Activated T-cell treated with anti-CD3 and anti-CD28 coated beads, Interleukin-2, amount 50 U/mL, for 72 hours (primary cell): ENCODE results near the gene GABPB2. TPM values are rescaled to one million over a fixed set of nuclear protein-coding genes. Genes with fewer than 3 reads are reported as not detected.

Experiments used
- ATAC-seq, 2 donors: fragments of 150-1000 bp; cut with Tn5 transposase; replicated peaks in 1 of 2; 2 replicates each; pipeline ENCODE4 v1.10.0; 2021; ENCODE audit warnings: moderate library complexity in 2 of 2, mild to moderate bottlenecking in 1 of 2
- DNase-seq, 2 donors: peaks; one replicate each; pipeline ENCODE4 v3.0.0; 2021 to 2022; ENCODE audit warnings: mixed read lengths in 1 of 2
- H3K27ac Mint-ChIP-seq: one replicate; pipeline ENCODE4 v1.8.0; 2022; ENCODE audit warnings: mild to moderate bottlenecking, moderate library complexity, mixed read lengths
- H3K27me3 Mint-ChIP-seq: one replicate; pipeline ENCODE4 v1.8.0; 2022; ENCODE audit warnings: low read depth, mixed read lengths
- H3K36me3 Mint-ChIP-seq, 2 donors: one replicate each; pipeline ENCODE4 v1.8.0; 2022; ENCODE audit warnings: mixed read lengths in 2 of 2, mild to moderate bottlenecking in 1 of 2; ENCODE audit not compliant: insufficient read depth in 2 of 2
- H3K4me1 Mint-ChIP-seq: one replicate; pipeline ENCODE4 v1.8.0; 2022; ENCODE audit warnings: low read depth, mixed read lengths
- H3K4me3 Mint-ChIP-seq, 2 donors: one replicate each; pipeline ENCODE4 v1.8.0; 2022; ENCODE audit warnings: mild to moderate bottlenecking in 2 of 2, mixed read lengths in 2 of 2, moderate library complexity in 2 of 2
- H3K9me3 Mint-ChIP-seq, 2 donors: one replicate each; pipeline ENCODE4 v1.8.0; 2022; ENCODE audit warnings: mixed read lengths in 2 of 2
- total RNA-seq, 2 donors: library from RNA; stranded (reverse); gene quantifications; one replicate each; pipeline ENCODE4 v1.2.3, GENCODE V29; 2022

Gene GABPB2
- total RNA-seq, 2 donors from 2014 or later, result 22.7 to 29.1 TPM

GRCh38 chr1:151050051-151050688 is 20.4 kb upstream of the GABPB2 start:
- Mint-ChIP-seq H3K27me3 (no peaks in the 10 kb centered on the region), H3K27ac (peak overlapping the region; percentile 14), H3K4me3 (peak overlapping the region in 1 of 2 donors; percentile 46), H3K4me1 (peaks cover 31% of the 10 kb centered on the region), H3K9me3 (peaks cover 0 to 2% of the 10 kb centered on the region in 2 donors), H3K36me3 (peaks cover 9 to 21% of the 10 kb centered on the region in 2 donors)
- ATAC-seq (no peak), DNase-seq (no peak)

- peak overlapping the region; percentile 68 for H3K27ac Mint-ChIP-seq
- H3K27me3 Mint-ChIP-seq, result no peaks in the 10 kb centered on the region
- DNase-seq (no peak), ATAC-seq (no peak)
- peaks cover 42% of the 10 kb centered on the region for H3K4me1 Mint-ChIP-seq
- H3K36me3 Mint-ChIP-seq, result peaks cover 9 to 29% of the 10 kb centered on the region in 2 donors
- H3K9me3 Mint-ChIP-seq, result peaks cover 0 to 2% of the 10 kb centered on the region in 2 donors
- H3K4me3 Mint-ChIP-seq, result no peak overlapping the region
These were observed 19.1 kb upstream of the GABPB2 start for GRCh38 chr1:151051356-151052009.

- DNase-seq, result no peak
- Mint-ChIP-seq H3K4me1 (peaks cover 41% of the 10 kb centered on the region), H3K4me3 (peak overlapping the region; percentile 87 to 99), H3K27ac (peak overlapping the region; percentile 90), H3K9me3 (peaks cover 0 to 2% of the 10 kb centered on the region in 2 donors), H3K27me3 (no peaks in the 10 kb centered on the region), H3K36me3 (peaks cover 22 to 53% of the 10 kb centered on the region in 2 donors)
- ATAC-seq, result no peak
These were observed 15.5 kb upstream of the GABPB2 start for GRCh38 chr1:151054971-151055547.

GRCh38 chr1:151055581-151055980 is 15.0 kb upstream of the GABPB2 start:
- Mint-ChIP-seq H3K27me3 (no peaks in the 10 kb centered on the region), H3K36me3 (peaks cover 22 to 53% of the 10 kb centered on the region in 2 donors), H3K27ac (peak overlapping the region; percentile 90), H3K4me1 (peaks cover 46% of the 10 kb centered on the region), H3K4me3 (peak overlapping the region; percentile 87 to 99), H3K9me3 (peaks cover 0 to 2% of the 10 kb centered on the region in 2 donors)
- no peak for DNase-seq
- ATAC-seq, result no peak

GRCh38 chr1:151056149-151056548 is 14.4 kb upstream of the GABPB2 start:
- DNase-seq, result no peak
- no peak for ATAC-seq
- Mint-ChIP-seq H3K27me3 (no peaks in the 10 kb centered on the region), H3K36me3 (peaks cover 22 to 53% of the 10 kb centered on the region in 2 donors), H3K4me3 (peak overlapping the region; percentile 87 to 99), H3K4me1 (peaks cover 52% of the 10 kb centered on the region), H3K27ac (peak overlapping the region; percentile 90), H3K9me3 (peaks cover 0 to 2% of the 10 kb centered on the region in 2 donors)

- Mint-ChIP-seq H3K4me3 (peak overlapping the region; percentile 87 to 99), H3K9me3 (peaks cover 0 to 2% of the 10 kb centered on the region in 2 donors), H3K27ac (peak overlapping the region; percentile 90), H3K27me3 (no peaks in the 10 kb centered on the region), H3K4me1 (peaks cover 72% of the 10 kb centered on the region), H3K36me3 (peaks cover 19 to 44% of the 10 kb centered on the region in 2 donors)
- peak in 1 of 2 donors; percentile 0 for ATAC-seq
- peak in 1 of 2 donors; percentile 28 for DNase-seq
These were observed 11.9 kb upstream of the GABPB2 start for GRCh38 chr1:151058692-151059091.

GRCh38 chr1:151059109-151060006 is 11.2 kb upstream of the GABPB2 start, which contains the start of gene CDC42SE1:
CDC42SE1 (minus strand) TSS chr1:151059622; CDS start chr1:151055730, 3,892 bp downstream.
- ATAC-seq (peak; percentile 82 to 86), DNase-seq (peak; percentile 90 to 92)
- peaks cover 16 to 38% of the 10 kb centered on the region in 2 donors for H3K36me3 Mint-ChIP-seq
- no peaks in the 10 kb centered on the region for H3K9me3 Mint-ChIP-seq
- no peaks in the 10 kb centered on the region for H3K27me3 Mint-ChIP-seq
- peak within 1 kb of the TSS; percentile 87 to 99 for H3K4me3 Mint-ChIP-seq
- peaks cover 72% of the 10 kb centered on the region for H3K4me1 Mint-ChIP-seq
- H3K27ac Mint-ChIP-seq, result peak within 1 kb of the TSS; percentile 95

- peaks cover 13 to 32% of the 10 kb centered on the region in 2 donors for H3K36me3 Mint-ChIP-seq
- peaks cover 70% of the 10 kb centered on the region for H3K4me1 Mint-ChIP-seq
- H3K4me3 Mint-ChIP-seq, result peak within 1 kb of the TSS; percentile 87 to 99
- H3K27ac Mint-ChIP-seq, result peak within 1 kb of the TSS; percentile 95
- H3K27me3 Mint-ChIP-seq, result no peaks in the 10 kb centered on the region
- H3K9me3 Mint-ChIP-seq, result no peaks in the 10 kb centered on the region
- ATAC-seq (no peak), DNase-seq (peak in 1 of 2 donors; percentile 23)
These were observed 10.4 kb upstream of the GABPB2 start, which contains the start of gene MLLT11 for GRCh38 chr1:151060007-151060656. MLLT11 (plus strand) TSS chr1:151060397; CDS start chr1:151067225, 6,828 bp downstream.

GRCh38 chr1:151060657-151061421 is 9.7 kb upstream of the GABPB2 start:
- Mint-ChIP-seq H3K4me3 (peak overlapping the region; percentile 87 to 99), H3K27me3 (no peaks in the 10 kb centered on the region), H3K36me3 (peaks cover 12 to 30% of the 10 kb centered on the region in 2 donors), H3K9me3 (no peaks in the 10 kb centered on the region), H3K4me1 (peaks cover 63% of the 10 kb centered on the region), H3K27ac (peak overlapping the region; percentile 95)
- ATAC-seq (no peak), DNase-seq (no peak)

GRCh38 chr1:151061704-151062103 is 8.9 kb upstream of the GABPB2 start:
- Mint-ChIP-seq H3K27ac (no peak overlapping the region), H3K27me3 (no peaks in the 10 kb centered on the region), H3K4me3 (peak overlapping the region in 1 of 2 donors; percentile 3), H3K36me3 (peaks cover 12 to 23% of the 10 kb centered on the region in 2 donors), H3K4me1 (peaks cover 55% of the 10 kb centered on the region), H3K9me3 (no peaks in the 10 kb centered on the region)
- ATAC-seq (no peak), DNase-seq (no peak)

- DNase-seq, result no peak
- no peak overlapping the region for H3K27ac Mint-ChIP-seq
- H3K4me1 Mint-ChIP-seq, result peaks cover 50% of the 10 kb centered on the region
- no peaks in the 10 kb centered on the region for H3K9me3 Mint-ChIP-seq
- no peak for ATAC-seq
- no peak overlapping the region for H3K4me3 Mint-ChIP-seq
- H3K36me3 Mint-ChIP-seq, result peaks cover 6 to 15% of the 10 kb centered on the region in 2 donors
- no peaks in the 10 kb centered on the region for H3K27me3 Mint-ChIP-seq
These were observed 7.7 kb upstream of the GABPB2 start for GRCh38 chr1:151062741-151063371.
